Activated naive CD8-positive, alpha-beta T cell (primary cell): ENCODE data around the gene ZNF710.

Experiments used
- H3K27ac Mint-ChIP-seq: one replicate; pipeline ENCODE4 v1.8.0; 2021; ENCODE audit warnings: mixed read lengths
- H3K27me3 Mint-ChIP-seq: one replicate; pipeline ENCODE4 v1.8.0; 2021; ENCODE audit warnings: mixed read lengths
- H3K36me3 Mint-ChIP-seq: one replicate; pipeline ENCODE4 v1.8.0; 2021; ENCODE audit warnings: mixed read lengths
- H3K4me1 Mint-ChIP-seq: one replicate; pipeline ENCODE4 v1.8.0; 2021; ENCODE audit warnings: low read depth, mixed read lengths
- H3K4me3 Mint-ChIP-seq: one replicate; pipeline ENCODE4 v1.8.0; 2021; ENCODE audit warnings: mild to moderate bottlenecking, mixed read lengths
- H3K9me3 Mint-ChIP-seq: one replicate; pipeline ENCODE4 v1.8.0; 2021; ENCODE audit warnings: low read depth, mixed read lengths

ZNF710 gene

GRCh38 chr15:90036806-90037510 is 35.8 kb downstream of the ZNF710 start:
- no peak overlapping the region for H3K4me3 Mint-ChIP-seq

GRCh38 chr15:90037511-90037860 is 36.4 kb downstream of the ZNF710 start:
- Mint-ChIP-seq H3K36me3 (no peaks in the 10 kb centered on the region), H3K9me3 (no peaks in the 10 kb centered on the region), H3K27me3 (no peaks in the 10 kb centered on the region), H3K4me3 (no peak overlapping the region), H3K27ac (peak overlapping the region; percentile 91), H3K4me1 (peaks cover 61% of the 10 kb centered on the region)

More at GRCh38 chr15:90036806-90037510, 35.8 kb downstream of the ZNF710 start:
- no peaks in the 10 kb centered on the region for H3K36me3 Mint-ChIP-seq
- H3K9me3 Mint-ChIP-seq: no peaks in the 10 kb centered on the region
- H3K27me3 Mint-ChIP-seq: no peaks in the 10 kb centered on the region
- peak overlapping the region; percentile 91 for H3K27ac Mint-ChIP-seq
- H3K4me1 Mint-ChIP-seq: peaks cover 61% of the 10 kb centered on the region

- peaks cover 58% of the 10 kb centered on the region for H3K4me1 Mint-ChIP-seq
- H3K27me3 Mint-ChIP-seq: no peaks in the 10 kb centered on the region
- peak overlapping the region; percentile 51 for H3K4me3 Mint-ChIP-seq
- no peaks in the 10 kb centered on the region for H3K9me3 Mint-ChIP-seq
- H3K36me3 Mint-ChIP-seq: no peaks in the 10 kb centered on the region
- H3K27ac Mint-ChIP-seq: peak overlapping the region; percentile 91
Measured at GRCh38 chr15:90037961-90038631, 37.0 kb downstream of the ZNF710 start.

DNA sequence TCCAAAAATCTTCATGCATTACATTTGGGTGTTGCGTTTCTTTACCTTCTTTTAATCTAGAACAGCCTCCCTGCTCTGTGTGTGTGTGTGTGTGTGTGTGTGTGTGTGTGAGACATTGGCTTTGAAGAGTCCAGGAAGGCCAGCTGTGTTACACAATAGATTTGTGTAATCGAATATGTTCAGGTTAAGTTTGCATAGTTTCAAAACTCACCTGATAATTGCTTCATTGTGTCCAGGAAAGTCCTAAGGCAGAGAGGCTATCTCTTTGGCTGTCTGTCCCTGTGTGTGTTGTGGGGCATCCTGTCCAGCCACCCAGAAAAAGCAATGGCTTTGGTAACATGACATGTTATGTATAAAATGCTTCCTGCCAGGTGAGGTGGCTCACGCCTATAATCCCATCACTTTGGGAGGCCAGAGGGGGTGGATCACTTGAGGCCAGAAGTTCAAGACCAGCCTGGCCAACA is 37.5 kb downstream of the ZNF710 start:
- Mint-ChIP-seq H3K4me3 (peak overlapping the region; percentile 51), H3K9me3 (no peaks in the 10 kb centered on the region), H3K36me3 (no peaks in the 10 kb centered on the region), H3K27me3 (no peaks in the 10 kb centered on the region), H3K27ac (peak overlapping the region; percentile 91), H3K4me1 (peaks cover 52% of the 10 kb centered on the region)

- Mint-ChIP-seq H3K9me3 (no peaks in the 10 kb centered on the region), H3K4me1 (peaks cover 43% of the 10 kb centered on the region), H3K27me3 (no peaks in the 10 kb centered on the region), H3K36me3 (no peaks in the 10 kb centered on the region), H3K4me3 (no peak overlapping the region), H3K27ac (peak overlapping the region; percentile 22)
Measured at GRCh38 chr15:90039996-90040395, 38.9 kb downstream of the ZNF710 start.

DNA sequence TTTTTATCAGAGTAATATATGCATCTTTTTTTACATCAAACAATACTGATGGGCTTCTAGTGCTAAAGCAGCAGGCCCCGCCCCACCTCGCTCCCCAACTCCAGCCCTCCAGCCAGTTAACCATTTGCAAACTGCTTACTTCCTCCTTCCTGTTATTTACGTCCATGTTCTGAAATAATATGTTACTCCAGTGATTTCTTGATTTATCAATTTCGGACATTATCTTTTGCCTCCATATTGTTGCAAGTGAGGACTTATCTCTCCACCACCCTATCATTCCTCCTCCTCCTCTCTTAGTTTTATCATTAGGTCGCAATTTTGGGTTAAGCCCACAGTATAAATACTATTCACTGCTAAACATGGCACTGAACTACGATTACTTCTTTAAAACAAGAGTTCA is 39.5 kb downstream of the ZNF710 start:
- Mint-ChIP-seq H3K36me3 (no peaks in the 10 kb centered on the region), H3K27ac (no peak overlapping the region), H3K9me3 (no peaks in the 10 kb centered on the region), H3K27me3 (no peaks in the 10 kb centered on the region), H3K4me3 (no peak overlapping the region), H3K4me1 (peaks cover 39% of the 10 kb centered on the region)

GRCh38 chr15:90042356-90042755 is 41.2 kb downstream of the ZNF710 start:
- H3K27ac Mint-ChIP-seq: no peak overlapping the region
- no peak overlapping the region for H3K4me3 Mint-ChIP-seq
- no peaks in the 10 kb centered on the region for H3K36me3 Mint-ChIP-seq
- no peaks in the 10 kb centered on the region for H3K9me3 Mint-ChIP-seq
- H3K4me1 Mint-ChIP-seq: peaks cover 30% of the 10 kb centered on the region
- H3K27me3 Mint-ChIP-seq: no peaks in the 10 kb centered on the region

GRCh38 chr15:90042766-90043529 is 41.8 kb downstream of the ZNF710 start:
- H3K27ac Mint-ChIP-seq: no peak overlapping the region
- H3K9me3 Mint-ChIP-seq: no peaks in the 10 kb centered on the region
- no peaks in the 10 kb centered on the region for H3K27me3 Mint-ChIP-seq
- H3K36me3 Mint-ChIP-seq: no peaks in the 10 kb centered on the region
- H3K4me1 Mint-ChIP-seq: peaks cover 24% of the 10 kb centered on the region
- H3K4me3 Mint-ChIP-seq: no peak overlapping the region

- no peaks in the 10 kb centered on the region for H3K36me3 Mint-ChIP-seq
- H3K4me3 Mint-ChIP-seq: no peak overlapping the region
- H3K27ac Mint-ChIP-seq: no peak overlapping the region
- no peaks in the 10 kb centered on the region for H3K27me3 Mint-ChIP-seq
- peaks cover 18% of the 10 kb centered on the region for H3K4me1 Mint-ChIP-seq
- H3K9me3 Mint-ChIP-seq: no peaks in the 10 kb centered on the region
Measured at GRCh38 chr15:90043530-90044010, 42.4 kb downstream of the ZNF710 start.

GRCh38 chr15:90044191-90044590 is 43.1 kb downstream of the ZNF710 start:
- Mint-ChIP-seq H3K4me1 (peaks cover 15% of the 10 kb centered on the region), H3K9me3 (no peaks in the 10 kb centered on the region), H3K27ac (no peak overlapping the region), H3K36me3 (no peaks in the 10 kb centered on the region), H3K4me3 (no peak overlapping the region), H3K27me3 (no peaks in the 10 kb centered on the region)

DNA sequence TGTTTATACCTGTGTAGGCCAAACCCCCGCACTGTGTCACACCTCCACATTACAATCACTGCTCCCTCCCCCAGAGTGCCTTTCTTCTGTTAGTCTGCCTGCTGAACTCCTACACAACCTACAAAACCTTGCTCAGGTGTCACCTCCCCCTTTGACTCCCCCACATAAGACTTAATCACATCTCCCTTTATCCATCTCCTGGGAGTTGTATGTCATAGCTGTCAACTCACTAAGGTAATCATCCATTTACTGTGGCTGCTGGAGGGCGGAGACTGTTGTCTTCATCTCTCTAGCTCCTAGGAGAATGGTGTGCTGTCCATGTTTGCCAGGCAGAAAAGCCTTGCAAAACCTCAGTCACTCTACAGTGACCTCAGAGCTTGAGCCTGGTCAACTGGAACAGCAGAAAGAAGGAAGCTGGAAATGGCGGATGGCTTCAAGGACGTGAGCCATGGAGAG is 43.8 kb downstream of the ZNF710 start:
- H3K36me3 Mint-ChIP-seq: no peaks in the 10 kb centered on the region
- H3K27me3 Mint-ChIP-seq: no peaks in the 10 kb centered on the region

GRCh38 chr15:90046289-90046688 is 45.2 kb downstream of the ZNF710 start:
- peaks cover 3% of the 10 kb centered on the region for H3K4me1 Mint-ChIP-seq
- no peak overlapping the region for H3K4me3 Mint-ChIP-seq
- no peaks in the 10 kb centered on the region for H3K27me3 Mint-ChIP-seq
- H3K36me3 Mint-ChIP-seq: no peaks in the 10 kb centered on the region
- H3K27ac Mint-ChIP-seq: no peak overlapping the region
- no peaks in the 10 kb centered on the region for H3K9me3 Mint-ChIP-seq

More for the DNA sequence above, 43.8 kb downstream of the ZNF710 start:
- peaks cover 8% of the 10 kb centered on the region for H3K4me1 Mint-ChIP-seq
- H3K9me3 Mint-ChIP-seq: no peaks in the 10 kb centered on the region
- no peak overlapping the region for H3K4me3 Mint-ChIP-seq
- no peak overlapping the region for H3K27ac Mint-ChIP-seq

DNA sequence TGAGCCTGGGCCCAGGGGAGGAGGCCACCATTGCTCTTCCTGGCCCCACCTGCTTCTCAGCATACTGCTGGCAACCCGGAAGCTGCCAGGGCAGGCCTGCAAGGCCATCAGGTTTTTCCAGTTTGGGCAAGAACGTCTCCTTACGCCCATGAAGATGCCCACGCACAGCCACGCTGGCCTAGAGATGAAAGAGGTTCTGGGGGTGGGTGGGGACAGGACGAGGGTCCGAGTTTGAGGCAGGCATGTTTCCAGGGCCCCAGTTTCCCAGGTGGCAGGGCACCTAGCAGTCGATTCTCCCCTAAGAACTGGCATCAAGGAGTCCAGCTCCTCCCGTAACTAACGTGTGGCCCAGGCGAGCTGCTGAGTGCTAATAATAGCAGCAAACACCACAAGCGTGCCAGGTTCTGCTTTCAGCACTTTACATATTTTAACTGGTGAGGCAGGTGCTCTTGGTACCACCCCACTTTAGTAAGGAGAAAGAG is 45.8 kb downstream of the ZNF710 start:
- no peaks in the 10 kb centered on the region for H3K36me3 Mint-ChIP-seq
- H3K4me1 Mint-ChIP-seq: peaks cover 3% of the 10 kb centered on the region
- H3K4me3 Mint-ChIP-seq: no peak overlapping the region
- H3K27ac Mint-ChIP-seq: no peak overlapping the region
- H3K9me3 Mint-ChIP-seq: no peaks in the 10 kb centered on the region
- H3K27me3 Mint-ChIP-seq: no peaks in the 10 kb centered on the region

DNA sequence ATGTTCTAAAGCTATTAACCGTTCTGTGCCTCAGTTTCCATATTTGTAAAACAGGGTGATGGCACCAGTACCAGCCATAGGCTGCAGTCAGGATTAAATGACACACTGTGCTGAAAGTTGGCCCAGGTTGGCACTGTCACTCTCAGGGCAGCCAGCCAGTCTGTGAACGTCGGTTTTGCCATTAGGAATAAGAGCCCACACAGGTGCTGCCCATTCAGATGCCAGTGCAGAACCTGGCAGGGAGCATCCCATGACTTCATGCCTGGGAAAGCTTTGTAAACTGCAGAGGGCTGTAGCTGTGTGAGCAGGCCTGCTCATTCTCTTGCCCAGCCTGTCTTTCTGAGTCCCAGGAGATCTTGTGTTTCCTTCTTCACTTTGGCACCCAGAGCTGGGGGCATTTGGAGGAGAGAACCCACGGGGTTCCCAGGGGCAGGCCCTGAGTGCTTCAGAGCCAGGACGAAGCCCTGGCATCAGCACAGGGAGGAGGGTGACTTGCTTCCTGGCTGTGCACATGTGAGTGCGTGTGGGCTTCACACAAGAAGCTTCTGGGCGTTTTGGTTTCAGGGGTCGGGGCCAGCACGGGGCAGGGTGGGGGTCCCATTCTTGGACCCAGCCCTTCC is 46.9 kb downstream of the ZNF710 start:
- H3K4me1 Mint-ChIP-seq: peaks cover 3% of the 10 kb centered on the region
- H3K27me3 Mint-ChIP-seq: no peaks in the 10 kb centered on the region

More for the DNA sequence above, 46.9 kb downstream of the ZNF710 start:
- Mint-ChIP-seq H3K9me3 (no peaks in the 10 kb centered on the region), H3K27ac (no peak overlapping the region), H3K4me3 (no peak overlapping the region), H3K36me3 (no peaks in the 10 kb centered on the region)
